AG10803 (cell line): ENCODE results near the gene CA10.

Experiments
- DNase-seq: peaks from one replicate; pipeline ENCODE4 v3.0.0; 2010; ENCODE audit warnings: low read depth
- H3K4me3 ChIP-seq: 2 replicates; pipeline ENCODE4 v1.5.1; 2011; ENCODE audit warnings: mild to moderate bottlenecking, low read length, control low read depth
- CTCF ChIP-seq: conservative IDR thresholded peaks from 2 replicates; pipeline ENCODE4 v1.5.1; 2011; ENCODE audit warnings: mild to moderate bottlenecking, low read length, control low read depth, inconsistent platforms

CA10 gene

DNA sequence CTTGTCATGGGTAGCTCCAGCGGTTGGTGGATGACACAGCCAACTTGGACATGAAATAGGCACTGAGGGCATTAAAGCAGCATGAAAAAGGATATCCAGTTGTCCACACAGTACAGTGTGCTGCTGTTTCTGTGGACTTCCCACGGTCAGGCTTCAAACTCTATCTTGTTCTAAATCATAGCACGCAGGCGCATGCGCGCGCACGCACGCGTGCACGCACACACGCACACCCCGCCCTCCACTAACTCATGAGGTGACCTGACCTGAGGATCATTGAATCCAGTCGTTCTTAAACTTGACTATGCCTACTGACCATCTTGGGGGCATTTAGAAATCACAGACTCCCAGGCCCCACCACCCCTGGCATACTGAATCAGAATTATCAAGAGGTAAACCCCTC, 361.4 kb downstream of the CA10 start:
- TF ChIP-seq CTCF = no peak
- no peak for DNase-seq
- H3K4me3 ChIP-seq = no peak overlapping the region

DNA sequence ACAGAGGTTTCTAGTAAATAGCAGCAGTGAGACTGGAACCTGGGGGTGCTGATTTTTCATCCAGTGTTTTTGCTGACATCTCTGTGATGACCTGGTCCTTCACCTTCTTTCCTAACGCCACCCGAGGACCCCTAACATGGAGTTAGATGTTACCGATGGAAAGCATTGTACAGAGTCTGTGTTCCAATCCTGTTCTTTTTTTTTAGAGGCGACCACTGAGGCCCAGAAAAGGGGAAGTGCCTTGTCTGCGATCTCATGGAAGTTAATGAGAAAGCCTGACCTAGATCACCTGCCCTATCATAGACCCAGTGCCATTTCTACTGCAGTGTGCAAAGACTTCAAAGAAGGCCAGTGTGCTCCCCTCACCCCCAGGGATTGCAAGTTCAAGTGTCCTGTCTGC, 362.5 kb downstream of the CA10 start:
- no peak for TF ChIP-seq CTCF
- H3K4me3 ChIP-seq = no peak overlapping the region
- DNase-seq = no peak

DNA sequence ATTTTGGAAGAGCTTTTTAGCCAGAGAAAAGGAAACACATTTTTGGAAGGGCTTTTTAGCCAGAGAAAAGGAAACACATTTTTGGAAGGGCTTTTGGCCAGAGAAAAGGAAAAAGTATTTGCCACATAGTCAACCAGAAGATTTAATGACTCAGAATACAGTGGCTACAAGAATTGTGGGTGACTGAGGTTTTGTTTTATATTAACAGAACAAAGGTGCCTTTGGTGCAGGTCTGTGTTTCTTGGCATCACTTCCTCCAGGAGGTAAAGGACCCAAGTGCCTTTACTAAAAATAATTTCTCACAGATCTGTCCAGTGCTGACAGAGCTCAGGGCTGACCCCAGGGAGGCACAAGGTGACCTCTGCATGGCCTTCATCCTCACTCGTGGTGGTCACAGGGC, 363.1 kb downstream of the CA10 start:
- H3K4me3 ChIP-seq = no peak overlapping the region
- TF ChIP-seq CTCF = no peak
- DNase-seq = no peak

DNA sequence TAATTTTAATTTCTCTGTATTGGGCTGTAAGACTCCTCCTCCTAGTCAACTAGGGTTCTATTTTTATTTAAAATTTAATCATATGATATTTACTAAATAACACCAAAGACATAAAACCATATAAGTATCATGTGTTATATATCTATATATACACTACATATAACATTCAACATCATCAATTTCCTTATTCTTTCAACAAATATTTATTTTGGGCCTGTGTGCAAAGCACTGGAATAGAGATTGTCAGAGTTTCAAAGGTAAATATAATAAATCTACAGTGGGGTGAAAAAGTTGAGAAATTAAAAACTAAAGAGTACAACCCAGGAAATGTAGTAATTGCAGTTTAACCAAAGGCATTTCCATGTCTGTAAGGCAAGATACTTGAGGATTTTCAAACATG, 364.0 kb downstream of the CA10 start:
- H3K4me3 ChIP-seq = no peak overlapping the region
- DNase-seq = no peak
- no peak for TF ChIP-seq CTCF

DNA sequence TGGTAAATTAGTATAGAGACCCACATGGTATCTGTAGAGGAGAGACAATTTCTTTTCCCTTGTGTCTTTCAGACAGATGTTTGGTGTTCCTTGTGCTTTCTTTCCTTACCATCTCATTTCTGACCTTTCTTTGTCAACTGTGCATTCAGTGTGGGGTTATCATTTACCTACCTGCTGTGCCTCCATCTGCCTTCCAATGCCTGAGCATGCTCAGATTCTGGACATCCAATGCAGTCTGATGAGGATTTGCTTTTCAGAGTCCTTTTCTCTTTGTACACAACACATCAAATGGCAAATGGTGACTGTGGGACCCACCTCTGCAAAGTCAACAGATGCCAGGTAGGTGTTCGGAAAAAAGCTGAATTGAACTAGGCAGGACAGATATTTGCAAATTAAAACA, 364.8 kb downstream of the CA10 start:
- no peak overlapping the region for H3K4me3 ChIP-seq
- no peak for DNase-seq
- TF ChIP-seq CTCF = no peak

- H3K4me3 ChIP-seq = no peak overlapping the region
- DNase-seq = no peak
- TF ChIP-seq CTCF = no peak
These were observed 379.7 kb downstream of the CA10 start for GRCh38 chr17:51778842-51779241.

GRCh38 chr17:51770027-51770759, 388.3 kb downstream of the CA10 start:
- no peak for TF ChIP-seq CTCF
- no peak overlapping the region for H3K4me3 ChIP-seq
- DNase-seq = no peak
